HEK293 (cell line): ENCODE data around the gene TWF2.

Experiments
- ATF2 ChIP-seq: fragments of 450-650 bp; formaldehyde crosslinking; IDR thresholded peaks from 2 replicates; pipeline ENCODE4 v1.5.1; 2016; ENCODE audit warnings: missing biosample characterization, missing genetic modification characterization, low read depth
- CTCF ChIP-seq: fragments of 450-650 bp; formaldehyde crosslinking; IDR thresholded peaks from 2 replicates; pipeline ENCODE4 v1.5.1; 2016; ENCODE audit warnings: missing biosample characterization, missing genetic modification characterization
- HOXC10 ChIP-seq: sonication (generic); formaldehyde crosslinking; IDR thresholded peaks from 2 replicates; pipeline ENCODE4 v1.8.1; 2023; ENCODE audit warnings: mild to moderate bottlenecking, missing genetic modification reagents
- ZNF2 ChIP-seq: fragments of 450-650 bp; formaldehyde crosslinking; IDR thresholded peaks from 2 replicates; pipeline ENCODE4 v1.5.1; 2016; ENCODE audit warnings: missing biosample characterization, missing genetic modification characterization
- ZSCAN4 ChIP-seq: fragments of 450-650 bp; formaldehyde crosslinking; IDR thresholded peaks from 2 replicates; pipeline ENCODE4 v1.5.1; 2017; ENCODE audit warnings: missing biosample characterization, missing genetic modification characterization

GRCh38 chr3:52246728-52247408 lies 7.9 kb upstream of the TWF2 start:
- TF ChIP-seq ZSCAN4 (tag by site-specific recombination) (no peak), CTCF (tag by site-specific recombination) (no peak), ATF2 (tag by site-specific recombination) (no peak), ZNF2 (tag by site-specific recombination) (no peak), HOXC10 (CRISPR knock-in tag) (no peak)
